ENCODE results near the gene GPC5. TPM values are rescaled to one million over a fixed set of nuclear protein-coding genes. Genes with fewer than 3 reads are reported as not detected.

GPC5 gene
- total and polyA plus RNA-seq, 9 of the 15 experiments (the other 6 are each of a cell fraction or from before 2014, with no cell fraction given) = 0.18 to 0.27 TPM; not detected in 7

GRCh38 chr13:91644806-91645205, 246.4 kb downstream of the GPC5 start:
- no peak for FAIRE-seq
- no peak for TF ChIP-seq CBFA2T2 (conservative IDR thresholded peaks at IDR 0.05)
- TF ChIP-seq PHF8 (IDR thresholded peaks at IDR 0.05; ENCODE audit: borderline replicate concordance, low read length) = 0 out of 2 replicates have a peak, but pooled peaks have one; percentile 1
- TF ChIP-seq FUS (optimal IDR thresholded peaks at IDR 0.05; ENCODE audit: low read depth, low read length) = no peak
- H3K27me3 ChIP-seq (ENCODE audit: control insufficient read depth in 2 of 2, insufficient read depth in 2 of 2, low read length in 2 of 2) = no peaks in the 10 kb centered on the region
- ATAC-seq = no peak
- no peaks in the 10 kb centered on the region for H3K79me2 ChIP-seq (ENCODE audit: control insufficient read depth, insufficient read depth, low read length)
- POLR2A ChIA-PET = interaction anchor here (0.7 to 0.8 kb wide), 3 partner anchors 14 to 76 kb away, joined by 3 read pairs; no protein-coding TSS in a partner anchor
- no TSS peak for BruUV-seq (replicated peaks)
- H3K27ac ChIP-seq (ENCODE audit: extremely low read depth, low read depth, low read length) = no peak overlapping the region
- no peaks in the 10 kb centered on the region for H3K9me3 ChIP-seq (replicated peaks; ENCODE audit: control insufficient read depth, insufficient read depth, low read depth, low read length)
- DNase-seq (ENCODE audit: extremely low read depth in 1 of 4, low spot score in 3 of 4) = no peak
- no peak overlapping the region for H3K4me3 ChIP-seq
- CTCF ChIA-PET (ENCODE audit: low intra/inter-chr PET ratio) = no interaction called here
- H3K4me1 ChIP-seq (replicated peaks in 1 of 2; ENCODE audit: control insufficient read depth in 2 of 2, insufficient read depth in 2 of 2, low read length in 2 of 2) = no peaks in the 10 kb centered on the region
- no peak overlapping the region for H3K9ac ChIP-seq (ENCODE audit: insufficient read depth in 1 of 2, low read depth in 2 of 2, low read length in 2 of 2)
- in situ Hi-C loops (cut with MboI) (no loop called here), intact Hi-C loops (cut with micrococcal nuclease) (no loop called here)
- no peak overlapping the region for H3K4me2 ChIP-seq (ENCODE audit: insufficient read depth, low read length)
- no peaks in the 10 kb centered on the region for H3K36me3 ChIP-seq (ENCODE audit: control insufficient read depth, insufficient read depth, low read length)
- no peaks in the 10 kb centered on the region for H4K20me1 ChIP-seq (replicated peaks; ENCODE audit: control insufficient read depth, insufficient read depth, low read length)
- H3K9me1 ChIP-seq (ENCODE audit: control insufficient read depth, insufficient read depth, low read length) = no peaks in the 10 kb centered on the region
- no peak overlapping the region for H2AFZ ChIP-seq (ENCODE audit: low read depth, low read length)

GRCh38 chr13:91647361-91647990, 249.1 kb downstream of the GPC5 start:
- DNase-seq (ENCODE audit: extremely low read depth in 1 of 4, low spot score in 3 of 4) (peak; percentile 73 to 85 (median 79)), FAIRE-seq (no peak), ATAC-seq (peak; percentile 92)
- Histone ChIP-seq H3K27ac (ENCODE audit: extremely low read depth, low read depth, low read length) (no peak overlapping the region), H3K79me2 (ENCODE audit: control insufficient read depth, insufficient read depth, low read length) (no peaks in the 10 kb centered on the region), H3K4me1 (replicated peaks in 1 of 2; ENCODE audit: control insufficient read depth in 2 of 2, insufficient read depth in 2 of 2, low read length in 2 of 2) (no peaks in the 10 kb centered on the region), H3K9me1 (ENCODE audit: control insufficient read depth, insufficient read depth, low read length) (no peaks in the 10 kb centered on the region), H3K36me3 (ENCODE audit: control insufficient read depth, insufficient read depth, low read length) (no peaks in the 10 kb centered on the region), H3K27me3 (ENCODE audit: control insufficient read depth in 2 of 2, insufficient read depth in 2 of 2, low read length in 2 of 2) (no peaks in the 10 kb centered on the region), H4K20me1 (replicated peaks; ENCODE audit: control insufficient read depth, insufficient read depth, low read length) (no peaks in the 10 kb centered on the region), H2AFZ (ENCODE audit: low read depth, low read length) (no peak overlapping the region), H3K4me3 (no peak overlapping the region), H3K4me2 (ENCODE audit: insufficient read depth, low read length) (no peak overlapping the region), H3K9ac (ENCODE audit: insufficient read depth in 1 of 2, low read depth in 2 of 2, low read length in 2 of 2) (no peak overlapping the region), H3K9me3 (replicated peaks; ENCODE audit: control insufficient read depth, insufficient read depth, low read depth, low read length) (no peaks in the 10 kb centered on the region)
- ChIA-PET POLR2A (no interaction called here), CTCF (ENCODE audit: low intra/inter-chr PET ratio) (interaction anchor here (0.5 to 0.6 kb wide), 2 partner anchors 331 to 513 kb away, joined by 3 read pairs; no protein-coding TSS in a partner anchor)
- no TSS peak for BruUV-seq (replicated peaks)
- in situ Hi-C loops (cut with MboI) (no loop called here), intact Hi-C loops (cut with micrococcal nuclease) (no loop called here)
- WGBS (ENCODE audit: insufficient coverage, low coverage, missing lambda C conversion rate) = 0% methylated on average over 3 of the region's 3 CpGs
- TF ChIP-seq EGR1 (conservative IDR thresholded peaks at IDR 0.05) (no peak), TEAD1 (CRISPR knock-in tag; IDR thresholded peaks at IDR 0.05) (peak in 1 of 2 experiments; percentile 49; a peak in 1 of 4 replicates), TCF7 (IDR thresholded peaks at IDR 0.05; ENCODE audit: borderline replicate concordance) (no peak), HMG20B (CRISPR knock-in tag; IDR thresholded peaks at IDR 0.05) (no peak), ATF3 (IDR thresholded peaks at IDR 0.05) (0 out of 2 replicates have a peak, but pooled peaks have one; percentile 28), ATF3 (CRISPR knock-in tag; conservative IDR thresholded peaks at IDR 0.05) (no peak), NBN (IDR thresholded peaks at IDR 0.05; ENCODE audit: low read depth) (no peak), BRF2 (IDR thresholded peaks at IDR 0.05; ENCODE audit: borderline replicate concordance, insufficient read depth, insufficient read length) (no peak), BDP1 (IDR thresholded peaks at IDR 0.05; ENCODE audit: insufficient read depth, insufficient read length) (no peak), SETDB1 (IDR thresholded peaks at IDR 0.05; ENCODE audit: low read length) (peak; percentile 94), TCF15 (CRISPR knock-in tag; IDR thresholded peaks at IDR 0.05) (no peak)
